GM10847 (cell line): ENCODE results near the gene SLCO4A1.

Experiments used
- POLR2A ChIP-seq: IDR thresholded peaks from 2 replicates; pipeline ENCODE4 v1.6.1; 2011; ENCODE audit not compliant: insufficient read length; ENCODE audit errors: extremely low read depth

The SLCO4A1 gene

GRCh38 chr20:62707921-62708521 lies 65.7 kb downstream of the SLCO4A1 start:
- TF ChIP-seq POLR2A: no peak

- no peak for TF ChIP-seq POLR2A
These were observed 66.6 kb downstream of the SLCO4A1 start, which contains the start of gene NTSR1 for GRCh38 chr20:62708591-62709536. Gene NTSR1, plus strand, starts transcription at chr20:62708836. Its CDS starts 372 bp downstream, at chr20:62709208.

GRCh38 chr20:62709537-62709905 lies 67.2 kb downstream of the SLCO4A1 start:
- TF ChIP-seq POLR2A: no peak

- no peak for TF ChIP-seq POLR2A
These were observed 68.0 kb downstream of the SLCO4A1 start for GRCh38 chr20:62710221-62710885.

GRCh38 chr20:62710886-62711702 lies 68.8 kb downstream of the SLCO4A1 start:
- no peak for TF ChIP-seq POLR2A

- no peak for TF ChIP-seq POLR2A
These were observed 69.4 kb downstream of the SLCO4A1 start for GRCh38 chr20:62711703-62712101.

GRCh38 chr20:62712606-62713005 lies 70.3 kb downstream of the SLCO4A1 start:
- TF ChIP-seq POLR2A: no peak

- no peak for TF ChIP-seq POLR2A
These were observed 71.7 kb downstream of the SLCO4A1 start for GRCh38 chr20:62714006-62714405.

GRCh38 chr20:62714799-62715198 lies 72.5 kb downstream of the SLCO4A1 start:
- TF ChIP-seq POLR2A: no peak

- TF ChIP-seq POLR2A: no peak
These were observed 72.9 kb downstream of the SLCO4A1 start for GRCh38 chr20:62715201-62715600.

GRCh38 chr20:62716198-62716940 lies 74.1 kb downstream of the SLCO4A1 start:
- no peak for TF ChIP-seq POLR2A

- no peak for TF ChIP-seq POLR2A
These were observed 74.6 kb downstream of the SLCO4A1 start for GRCh38 chr20:62716941-62717310.

- TF ChIP-seq POLR2A: no peak
These were observed 75.6 kb downstream of the SLCO4A1 start for GRCh38 chr20:62717933-62718332.

GRCh38 chr20:62718546-62718945 lies 76.2 kb downstream of the SLCO4A1 start:
- no peak for TF ChIP-seq POLR2A
